ENCODE measurements around the gene DYNC2LI1. TPM values are rescaled to one million over a fixed set of nuclear protein-coding genes. Genes with fewer than 3 reads are reported as not detected.
A peak's percentile ranks its signal among the peaks of the same experiment; 100 is the strongest.

The DYNC2LI1 gene
- total RNA-seq, 2 donors from 2014 or later = 10.9 to 16.4 TPM

DNA sequence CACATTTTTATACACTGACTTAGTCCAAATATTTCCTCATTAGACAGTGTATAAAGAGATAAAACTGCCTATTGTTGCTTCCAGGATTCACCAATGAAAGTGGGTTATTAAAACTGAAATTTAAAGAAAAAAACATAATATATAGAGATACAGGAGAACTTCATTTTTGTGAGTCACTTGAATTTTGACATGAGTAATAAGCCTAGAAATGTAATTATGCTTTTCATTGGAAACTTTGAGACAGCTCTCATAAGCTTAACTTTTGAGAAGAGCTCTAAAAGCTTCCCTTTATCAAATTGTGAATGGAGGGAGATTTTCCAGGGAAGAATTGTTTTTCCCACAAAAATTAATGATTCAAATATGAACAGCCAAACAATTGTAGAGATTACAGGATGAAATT lies 14.1 kb downstream of the DYNC2LI1 start:
- peaks cover 24% of the 10 kb centered on the region for H3K36me3 ChIP-seq
- H3K27ac ChIP-seq = no peak overlapping the region
- no peak overlapping the region for H3K4me3 ChIP-seq
- no peaks in the 10 kb centered on the region for H3K27me3 ChIP-seq
- H3K9me3 ChIP-seq = no peaks in the 10 kb centered on the region
- DNase-seq (ENCODE audit: low spot score) = no peak
- H3K4me1 ChIP-seq = no peaks in the 10 kb centered on the region
- TF ChIP-seq, protein P1, sequence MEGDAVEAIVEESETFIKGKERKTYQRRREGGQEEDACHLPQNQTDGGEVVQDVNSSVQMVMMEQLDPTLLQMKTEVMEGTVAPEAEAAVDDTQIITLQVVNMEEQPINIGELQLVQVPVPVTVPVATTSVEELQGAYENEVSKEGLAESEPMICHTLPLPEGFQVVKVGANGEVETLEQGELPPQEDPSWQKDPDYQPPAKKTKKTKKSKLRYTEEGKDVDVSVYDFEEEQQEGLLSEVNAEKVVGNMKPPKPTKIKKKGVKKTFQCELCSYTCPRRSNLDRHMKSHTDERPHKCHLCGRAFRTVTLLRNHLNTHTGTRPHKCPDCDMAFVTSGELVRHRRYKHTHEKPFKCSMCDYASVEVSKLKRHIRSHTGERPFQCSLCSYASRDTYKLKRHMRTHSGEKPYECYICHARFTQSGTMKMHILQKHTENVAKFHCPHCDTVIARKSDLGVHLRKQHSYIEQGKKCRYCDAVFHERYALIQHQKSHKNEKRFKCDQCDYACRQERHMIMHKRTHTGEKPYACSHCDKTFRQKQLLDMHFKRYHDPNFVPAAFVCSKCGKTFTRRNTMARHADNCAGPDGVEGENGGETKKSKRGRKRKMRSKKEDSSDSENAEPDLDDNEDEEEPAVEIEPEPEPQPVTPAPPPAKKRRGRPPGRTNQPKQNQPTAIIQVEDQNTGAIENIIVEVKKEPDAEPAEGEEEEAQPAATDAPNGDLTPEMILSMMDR (IDR thresholded peaks at IDR 0.05) = no peak

DNA sequence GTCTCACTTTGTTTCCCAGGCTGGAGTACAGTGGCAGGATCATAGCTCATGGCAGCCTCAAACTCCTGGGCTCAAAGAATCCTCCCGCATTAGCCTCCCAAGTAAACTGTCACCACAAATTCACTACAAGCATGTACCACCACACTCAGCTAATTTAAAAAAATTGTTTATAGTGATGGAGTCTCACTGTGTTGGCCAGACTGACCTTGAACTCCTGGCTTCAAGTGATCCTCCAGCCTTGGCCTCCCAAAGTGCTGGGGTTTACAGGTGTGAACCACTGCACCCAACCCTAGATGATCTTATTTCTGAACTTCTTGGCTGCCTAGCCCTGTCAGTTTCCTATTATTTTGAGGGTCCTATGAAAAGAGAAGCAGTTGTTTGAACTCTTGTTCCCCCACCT lies 14.8 kb downstream of the DYNC2LI1 start:
- no peak overlapping the region for H3K27ac ChIP-seq
- no peak overlapping the region for H3K4me3 ChIP-seq
- H3K36me3 ChIP-seq = peaks cover 21% of the 10 kb centered on the region
- no peaks in the 10 kb centered on the region for H3K27me3 ChIP-seq
- no peaks in the 10 kb centered on the region for H3K9me3 ChIP-seq
- no peaks in the 10 kb centered on the region for H3K4me1 ChIP-seq
- TF ChIP-seq, protein P1 (IDR thresholded peaks at IDR 0.05) = no peak
- DNase-seq (ENCODE audit: low spot score) = no peak

DNA sequence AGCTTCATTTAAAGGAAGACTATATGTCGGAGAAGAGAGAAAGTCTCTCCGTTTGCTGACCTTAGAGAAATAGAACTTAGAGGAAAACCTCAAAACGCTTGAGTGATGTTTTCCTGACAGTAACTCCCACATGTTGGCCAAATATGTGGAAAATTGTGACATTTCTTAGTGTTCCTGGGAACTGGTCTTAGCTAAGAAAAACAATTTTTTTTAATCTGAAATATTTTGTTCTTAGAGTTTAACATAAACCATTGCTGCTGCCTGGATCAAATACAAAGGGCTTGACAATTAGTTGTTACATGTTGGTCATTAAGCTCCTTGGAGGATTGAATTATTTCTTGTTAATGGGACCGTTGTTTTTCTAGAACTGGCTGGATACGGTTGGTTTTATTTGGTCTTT lies 16.3 kb downstream of the DYNC2LI1 start:
- Histone ChIP-seq H3K9me3 (no peaks in the 10 kb centered on the region), H3K36me3 (peaks cover 12% of the 10 kb centered on the region), H3K4me3 (no peak overlapping the region), H3K27ac (peak overlapping the region in 1 of 2 donors; percentile 28), H3K27me3 (no peaks in the 10 kb centered on the region), H3K4me1 (no peaks in the 10 kb centered on the region)
- TF ChIP-seq, protein P1 (IDR thresholded peaks at IDR 0.05) = no peak
- no peak for DNase-seq (ENCODE audit: low spot score)

DNA sequence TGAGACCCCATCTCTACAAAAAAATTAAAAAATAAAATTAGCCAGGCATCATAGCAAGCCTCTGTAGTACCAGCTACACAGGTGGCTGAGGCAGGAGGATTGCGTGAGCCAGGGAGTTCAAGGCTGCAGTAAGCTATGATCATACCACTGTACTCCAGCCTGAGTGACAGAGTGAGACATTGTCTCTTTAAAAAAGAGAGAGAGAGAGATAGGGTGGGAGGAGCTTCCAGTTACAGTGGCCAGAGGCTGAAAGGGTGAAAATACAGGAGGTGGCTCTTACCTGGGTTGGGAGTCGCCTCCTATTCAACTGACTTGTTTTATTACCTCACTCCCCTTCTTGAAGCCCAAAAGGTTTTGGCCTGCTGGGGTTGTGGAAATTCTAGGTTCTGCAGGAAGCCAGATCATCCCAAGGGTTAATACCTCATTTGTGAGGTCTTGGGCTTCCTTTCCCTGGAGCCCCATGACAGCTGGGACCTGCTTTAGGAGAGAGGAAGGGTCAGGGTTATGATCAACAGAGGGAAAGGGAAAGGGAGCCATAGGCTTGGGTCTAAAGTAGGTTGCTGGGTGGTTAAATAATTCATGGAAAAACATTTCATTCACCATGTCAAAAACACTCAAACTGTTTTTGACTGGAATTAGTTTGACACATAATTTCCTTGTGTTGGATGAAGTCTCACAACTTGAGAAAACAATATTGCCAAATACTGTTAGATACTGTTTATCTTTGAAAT lies 17.4 kb downstream of the DYNC2LI1 start:
- Histone ChIP-seq H3K27ac (no peak overlapping the region), H3K4me1 (no peaks in the 10 kb centered on the region), H3K27me3 (no peaks in the 10 kb centered on the region), H3K36me3 (peaks cover 21% of the 10 kb centered on the region), H3K9me3 (no peaks in the 10 kb centered on the region), H3K4me3 (no peak overlapping the region)
- TF ChIP-seq, protein P1 (IDR thresholded peaks at IDR 0.05) = no peak
- no peak for DNase-seq (ENCODE audit: low spot score)

DNA sequence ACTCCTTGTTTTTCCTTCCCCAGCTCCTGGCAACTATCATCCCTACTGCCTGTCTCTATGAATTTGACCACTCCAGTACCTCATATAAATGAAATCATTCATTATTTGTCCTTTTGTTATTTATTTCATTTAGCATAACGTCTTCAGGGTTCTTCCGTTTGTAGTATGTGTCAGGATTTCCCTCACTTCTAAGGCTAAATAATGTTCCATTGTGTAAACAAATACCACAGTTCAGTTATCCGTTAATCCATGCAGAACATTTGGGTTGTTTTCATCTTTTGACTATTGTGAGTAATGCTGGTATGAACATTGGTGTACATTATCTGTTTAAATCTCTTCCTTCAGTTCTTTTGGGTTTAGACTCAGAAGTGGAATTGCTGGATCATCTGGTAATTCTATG lies 18.8 kb downstream of the DYNC2LI1 start:
- no peaks in the 10 kb centered on the region for H3K27me3 ChIP-seq
- no peaks in the 10 kb centered on the region for H3K4me1 ChIP-seq
- H3K9me3 ChIP-seq = no peaks in the 10 kb centered on the region
- no peak for DNase-seq (ENCODE audit: low spot score)
- H3K27ac ChIP-seq = no peak overlapping the region
- peaks cover 20% of the 10 kb centered on the region for H3K36me3 ChIP-seq
- no peak overlapping the region for H3K4me3 ChIP-seq
- TF ChIP-seq, protein P1 (IDR thresholded peaks at IDR 0.05) = no peak

DNA sequence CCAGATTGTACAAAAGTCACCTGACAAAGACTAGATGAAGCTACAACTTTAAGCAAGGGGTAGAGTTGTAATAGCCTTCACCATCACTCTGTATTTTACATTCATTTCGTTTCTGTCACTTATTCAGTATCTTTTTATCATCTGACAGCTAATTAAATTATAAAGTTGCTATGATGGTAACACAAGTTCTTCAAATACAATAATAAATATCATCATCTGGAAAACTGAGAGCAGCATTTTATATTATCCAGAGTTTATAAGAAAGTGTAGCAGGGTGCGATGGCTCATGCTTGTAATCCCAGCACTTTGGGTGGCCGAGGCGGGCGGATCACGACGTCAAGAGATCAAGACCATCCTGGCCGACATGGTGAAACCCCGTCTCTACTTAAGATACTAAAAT lies 21.1 kb downstream of the DYNC2LI1 start:
- H3K36me3 ChIP-seq = peaks cover 20% of the 10 kb centered on the region
- TF ChIP-seq, protein P1 (IDR thresholded peaks at IDR 0.05) = no peak
- H3K27ac ChIP-seq = no peak overlapping the region
- H3K27me3 ChIP-seq = no peaks in the 10 kb centered on the region
- no peaks in the 10 kb centered on the region for H3K9me3 ChIP-seq
- no peaks in the 10 kb centered on the region for H3K4me1 ChIP-seq
- no peak for DNase-seq (ENCODE audit: low spot score)
- no peak overlapping the region for H3K4me3 ChIP-seq

All from right atrium auricular region (tissue), 2 donors.